Measurements from ENCODE around the gene SIT1. TPM values are rescaled to one million over a fixed set of nuclear protein-coding genes. Genes with fewer than 3 reads are reported as not detected.
"Not testable (repeated sequence)": the region's sequence is repeated elsewhere in the genome, so short reads cannot be mapped to it uniquely, and the experiment has no call there.

The SIT1 gene
- total RNA-seq, 1 donor from 2014 or later: not detected

- peak; percentile 49 for DNase-seq (ENCODE audit: low read depth)
Observed at GRCh38 chr9:35660966-35661415, 10.3 kb upstream of the SIT1 start.

- DNase-seq (ENCODE audit: low read depth): peak; percentile 79
Observed at GRCh38 chr9:35659340-35659739, 8.6 kb upstream of the SIT1 start.

- DNase-seq (ENCODE audit: low read depth): peak; percentile 49
Observed at GRCh38 chr9:35658968-35659220, 8.2 kb upstream of the SIT1 start.

GRCh38 chr9:35658137-35658967 lies 7.6 kb upstream of the SIT1 start, which contains the start of gene CCDC107:
TSS of gene CCDC107 (plus strand) at chr9:35658292. CDS start at chr9:35658380, 88 bp downstream.
- no peak for DNase-seq (ENCODE audit: low read depth)

GRCh38 chr9:35657546-35658136 lies 6.9 kb upstream of the SIT1 start, which contains the start of gene RMRP:
TSS of gene RMRP (minus strand) at chr9:35658019.
- peak; percentile 99 for DNase-seq (ENCODE audit: low read depth)

GRCh38 chr9:35656831-35657545 lies 6.3 kb upstream of the SIT1 start:
- peak; percentile 49 for DNase-seq (ENCODE audit: low read depth)

GRCh38 chr9:35656348-35656747 lies 5.6 kb upstream of the SIT1 start:
- no peak for DNase-seq (ENCODE audit: low read depth)

- no peak for DNase-seq (ENCODE audit: low read depth)
Observed at GRCh38 chr9:35653611-35654010, 2.9 kb upstream of the SIT1 start.

- no peak for DNase-seq (ENCODE audit: low read depth)
Observed at GRCh38 chr9:35652829-35653209, 2.1 kb upstream of the SIT1 start.

- peak; percentile 63 for DNase-seq (ENCODE audit: low read depth)
Observed at GRCh38 chr9:35651956-35652828, 1.5 kb upstream of the SIT1 start.

- DNase-seq (ENCODE audit: low read depth): no peak
Observed at GRCh38 chr9:35649431-35650340, 1.0 kb downstream of the SIT1 start.

GRCh38 chr9:35646533-35647265 lies 4.0 kb downstream of the SIT1 start:
- DNase-seq (ENCODE audit: low read depth): peak; percentile 67

GRCh38 chr9:35646153-35646532 lies 4.6 kb downstream of the SIT1 start:
- peak; percentile 36 for DNase-seq (ENCODE audit: low read depth)

GRCh38 chr9:35645736-35646135 lies 5.0 kb downstream of the SIT1 start:
- DNase-seq (ENCODE audit: low read depth): not testable (repeated sequence)

GRCh38 chr9:35643046-35643445 lies 7.7 kb downstream of the SIT1 start:
- DNase-seq (ENCODE audit: low read depth): no peak

- not testable (repeated sequence) for DNase-seq (ENCODE audit: low read depth)
Observed at GRCh38 chr9:35641478-35641877, 9.3 kb downstream of the SIT1 start.

GRCh38 chr9:35640431-35640830 lies 10.3 kb downstream of the SIT1 start:
- DNase-seq (ENCODE audit: low read depth): not testable (repeated sequence)

GRCh38 chr9:35639631-35640030 lies 11.1 kb downstream of the SIT1 start:
- DNase-seq (ENCODE audit: low read depth): no peak

- DNase-seq (ENCODE audit: low read depth): not testable (repeated sequence)
Observed at GRCh38 chr9:35639225-35639624, 11.5 kb downstream of the SIT1 start.

- DNase-seq (ENCODE audit: low read depth): not testable (repeated sequence)
Observed at GRCh38 chr9:35638751-35639150, 12.0 kb downstream of the SIT1 start.

All from renal cortical epithelial cell (primary cell).